GM21786 (cell line): Measurements from ENCODE around the gene MTHFR.

Experiments
- ATAC-seq: cut with Tn5 transposase; IDR thresholded peaks from one replicate; pipeline ENCODE4 v1.9.1; 2021; ENCODE audit not compliant: unreplicated experiment

MTHFR gene

DNA sequence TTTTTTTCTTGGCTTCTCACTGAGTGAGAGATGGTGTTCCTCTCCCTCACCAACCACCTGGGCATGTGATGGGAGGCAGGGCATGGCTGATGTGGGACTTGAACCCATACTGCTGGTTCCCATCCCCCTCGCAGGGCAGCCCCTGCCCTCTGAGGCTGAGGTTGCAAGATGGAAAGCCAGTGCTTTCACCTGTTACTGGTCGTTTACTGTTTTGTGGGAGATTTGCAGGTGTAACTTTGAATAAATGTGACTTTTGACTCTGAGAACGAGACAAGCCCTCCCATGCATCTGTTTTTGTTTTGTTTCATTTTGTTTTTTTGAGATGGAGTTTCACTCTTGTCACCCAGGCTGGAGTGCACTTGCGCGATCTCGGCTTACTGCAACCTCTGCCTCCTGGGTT lies 22.2 kb downstream of the MTHFR start:
- no peak for ATAC-seq

DNA sequence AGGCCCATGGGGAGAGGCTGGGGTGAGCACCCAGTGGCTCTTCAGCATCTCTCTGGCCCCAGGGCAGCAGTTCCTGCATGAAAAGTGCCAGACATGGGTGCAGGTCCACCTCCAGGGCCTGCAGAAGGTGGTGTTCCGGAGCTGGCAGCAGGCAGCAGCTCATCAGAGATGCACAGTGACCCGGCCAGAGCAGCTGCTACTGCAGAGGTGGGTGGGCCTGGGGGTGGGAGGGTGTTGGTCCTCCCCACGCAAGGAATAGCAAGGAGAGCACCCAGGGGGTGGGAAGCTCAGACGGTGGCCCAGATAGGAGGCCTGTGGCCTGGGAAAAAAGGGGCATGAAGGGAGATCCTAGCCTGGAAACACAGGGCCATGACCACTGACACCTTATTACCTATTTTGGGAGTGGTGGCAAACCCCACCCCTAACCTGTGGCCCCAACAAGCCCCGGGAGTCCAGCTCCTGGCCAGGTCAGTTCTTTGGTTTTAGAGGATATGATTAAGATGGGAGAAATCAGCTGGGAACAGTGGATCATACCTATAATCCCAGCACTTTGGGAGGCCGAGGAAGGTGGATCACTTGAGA lies 23.5 kb downstream of the MTHFR start:
- ATAC-seq = no peak

DNA sequence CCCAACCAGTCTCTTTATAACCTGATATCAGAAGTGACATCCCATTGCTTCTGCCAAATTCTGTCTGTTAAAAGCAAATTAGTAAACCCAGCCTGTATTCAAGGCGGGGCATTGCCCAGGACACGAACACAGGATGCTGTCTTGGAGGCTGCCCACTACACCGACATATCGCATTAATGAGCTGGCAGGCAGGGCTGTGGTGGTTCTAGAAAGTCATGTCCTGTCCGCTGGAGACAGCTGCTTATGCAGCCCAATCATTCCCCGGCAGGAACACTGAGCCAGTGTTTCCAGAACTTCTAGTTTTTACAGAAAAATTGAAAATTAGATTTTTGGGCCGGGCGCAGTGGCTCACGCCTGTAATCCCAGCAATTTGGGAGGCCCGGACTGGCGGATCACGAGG lies 24.5 kb downstream of the MTHFR start:
- no peak for ATAC-seq

DNA sequence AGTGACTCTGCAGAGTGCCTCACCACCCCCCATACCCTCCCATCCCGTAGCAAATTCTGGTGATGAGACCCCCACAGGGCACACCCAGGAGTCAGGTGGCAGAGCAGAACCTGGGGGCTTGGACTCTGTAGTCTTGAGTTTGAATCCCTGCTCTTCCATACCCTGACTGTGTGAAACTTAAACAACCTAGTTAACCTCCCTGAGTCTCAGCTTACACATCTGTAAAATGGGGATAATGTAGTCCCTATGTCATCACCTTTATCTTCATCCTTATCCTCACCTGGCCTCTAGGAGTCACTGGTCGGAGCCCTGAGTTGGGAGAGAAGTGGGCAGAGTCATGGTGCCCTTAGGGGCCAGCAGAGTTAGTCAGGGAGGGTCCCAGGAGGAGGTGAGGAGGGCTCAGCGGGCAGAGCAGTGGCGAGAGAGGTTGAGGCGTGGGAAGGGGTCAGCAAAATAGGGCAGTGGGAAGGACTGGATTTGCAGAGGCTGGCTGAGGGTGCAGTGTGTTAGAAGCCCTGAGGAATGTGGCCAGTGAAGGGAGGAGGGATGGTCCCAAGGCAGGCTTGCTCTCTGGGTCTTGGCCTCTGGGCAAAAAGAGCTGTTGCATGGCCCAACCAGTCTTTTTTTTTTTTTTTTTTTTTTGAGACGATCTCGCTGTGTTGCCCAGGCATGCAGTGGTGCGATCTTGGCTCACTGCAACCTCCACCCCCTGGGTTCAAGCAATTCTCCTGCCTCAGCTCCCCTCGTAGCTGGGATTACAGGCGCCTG lies 25.2 kb downstream of the MTHFR start:
- ATAC-seq = no peak

DNA sequence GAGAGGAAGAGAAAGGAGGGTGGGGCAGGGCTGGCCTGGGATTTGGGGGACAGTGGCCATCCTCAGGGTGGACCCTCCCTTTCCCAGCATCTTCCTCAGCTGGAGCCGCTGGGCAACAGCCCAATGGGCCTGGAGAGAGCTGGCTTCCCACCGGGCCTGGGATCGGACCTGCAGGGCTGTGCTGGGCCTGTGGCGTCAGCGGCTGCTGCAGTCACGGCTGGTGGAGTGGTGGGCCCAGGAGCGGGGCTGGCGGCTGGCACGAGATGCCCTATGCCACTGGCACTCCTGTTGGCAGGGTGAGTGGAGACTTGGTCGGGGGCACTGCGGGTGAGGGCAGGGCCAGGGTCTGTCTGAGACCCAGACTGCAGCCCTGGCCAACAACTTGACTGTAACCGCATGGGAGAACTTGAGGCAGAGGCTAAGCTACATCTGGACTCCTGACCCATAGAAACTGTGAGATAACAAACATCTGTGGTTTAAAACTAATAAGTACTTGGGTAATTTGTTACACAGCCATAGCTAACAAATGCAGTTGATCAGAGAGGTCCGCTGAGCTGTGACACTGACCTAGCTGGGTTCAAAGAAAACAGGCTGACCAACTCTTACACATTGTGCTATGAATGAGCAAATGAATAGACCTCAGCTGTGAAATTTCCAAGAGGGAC lies 25.9 kb downstream of the MTHFR start:
- ATAC-seq = no peak

DNA sequence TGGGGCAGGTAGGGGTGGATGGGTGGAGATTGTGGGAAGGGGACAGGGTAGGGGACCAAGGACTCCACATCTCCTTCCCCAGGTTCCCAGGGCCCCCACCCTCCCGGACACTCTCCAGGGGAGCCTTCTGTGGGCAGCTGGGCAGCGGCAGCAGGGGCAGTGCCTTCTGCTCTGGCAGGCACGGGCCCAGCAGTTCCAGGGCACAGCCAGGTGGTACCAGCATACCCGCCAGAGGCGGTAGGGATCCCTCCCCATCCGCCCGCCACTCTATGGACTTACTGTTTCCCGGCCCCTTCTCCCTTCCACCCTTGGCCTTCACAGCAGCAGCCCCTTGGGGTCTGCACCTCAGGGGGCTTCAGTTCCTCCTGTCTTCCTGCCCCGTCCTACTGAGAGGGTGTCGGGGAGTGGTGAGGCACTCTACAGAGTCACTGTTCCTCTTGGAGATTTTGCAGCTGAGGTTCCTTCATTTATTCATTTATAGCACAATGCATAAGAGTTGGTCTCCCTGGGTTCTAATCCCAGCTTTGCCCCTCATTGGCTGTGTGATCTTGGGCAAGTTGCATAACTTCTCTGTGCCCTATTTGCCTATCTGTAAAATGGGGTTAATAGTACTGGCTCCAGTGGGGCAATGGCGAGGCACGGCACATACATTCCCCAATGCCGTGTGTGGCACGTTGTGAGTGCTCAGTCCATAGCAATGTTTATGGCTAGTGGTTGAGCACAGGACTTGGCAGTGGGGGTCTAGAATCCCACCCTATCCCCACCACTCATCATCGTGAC lies 26.7 kb downstream of the MTHFR start:
- no peak for ATAC-seq

DNA sequence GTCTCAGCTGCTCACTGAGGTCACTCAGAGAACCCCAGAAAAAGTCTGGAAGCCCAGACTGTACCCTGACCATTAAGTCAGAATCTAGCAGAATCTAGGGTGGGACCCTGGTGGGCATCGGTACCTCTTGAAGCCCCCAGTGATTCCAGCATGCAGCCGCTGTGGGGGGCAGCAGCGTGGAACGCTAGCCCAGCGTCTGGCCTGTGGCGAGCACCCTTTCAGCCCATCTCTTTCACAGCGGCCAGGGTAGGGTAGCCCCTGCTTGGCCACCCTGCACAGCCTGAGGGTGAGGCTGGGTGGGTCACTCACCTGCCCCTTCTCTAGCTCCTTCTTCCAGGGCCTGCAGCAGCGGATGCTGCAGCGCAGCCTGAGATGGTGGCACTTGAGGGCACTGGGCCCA lies 27.4 kb downstream of the MTHFR start:
- no peak for ATAC-seq

DNA sequence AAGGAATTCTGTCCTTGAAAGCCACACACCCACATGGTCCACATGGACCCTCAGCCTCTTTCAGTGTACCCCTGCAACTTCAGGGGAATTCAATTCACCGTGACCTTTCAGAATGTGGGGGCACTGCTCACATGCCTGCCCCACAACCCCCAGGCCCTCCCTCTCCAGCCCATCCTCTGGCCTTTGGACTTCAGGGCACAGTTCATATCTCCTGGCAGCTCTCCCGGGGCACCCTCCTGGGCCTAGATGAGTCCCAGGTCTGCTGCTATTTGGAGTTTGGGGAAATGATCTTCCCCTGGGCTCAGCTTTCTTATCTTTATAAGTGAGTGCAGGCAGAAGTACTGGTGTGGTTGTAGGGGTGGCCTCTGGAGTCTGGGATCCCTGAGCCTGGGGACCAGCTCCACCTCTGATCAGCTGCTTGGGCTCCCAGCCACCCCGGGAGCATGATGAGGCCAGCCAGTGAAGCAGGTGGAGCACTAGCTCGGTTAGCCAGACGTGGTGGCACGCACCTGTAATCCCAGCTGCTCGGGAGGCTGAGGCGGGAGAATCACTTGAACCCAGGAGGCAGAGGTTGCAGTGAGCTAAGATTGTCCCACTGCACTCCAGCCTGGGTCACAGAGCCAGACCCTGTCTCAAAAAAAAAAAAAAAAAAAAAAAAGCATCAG lies 28.0 kb downstream of the MTHFR start:
- no peak for ATAC-seq

DNA sequence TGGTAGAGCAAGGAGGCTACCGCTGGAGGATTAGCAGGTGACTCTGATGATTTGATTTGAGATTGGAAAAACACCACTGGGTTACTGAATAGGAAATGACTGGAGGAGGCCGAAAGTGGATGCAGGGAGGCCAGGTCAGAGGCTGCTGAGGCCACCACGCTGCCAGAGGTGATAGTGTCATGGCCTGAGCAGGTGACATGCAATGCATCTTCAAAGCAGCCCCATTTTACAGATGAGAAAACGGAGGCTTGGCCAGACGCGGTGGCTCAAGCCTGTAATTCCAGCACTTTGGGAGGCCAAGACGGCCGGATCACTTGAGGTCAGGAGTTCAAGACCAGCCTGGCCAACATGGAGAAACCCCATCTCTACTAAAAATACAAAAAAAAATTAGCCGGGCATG lies 31.0 kb downstream of the MTHFR start:
- no peak for ATAC-seq

DNA sequence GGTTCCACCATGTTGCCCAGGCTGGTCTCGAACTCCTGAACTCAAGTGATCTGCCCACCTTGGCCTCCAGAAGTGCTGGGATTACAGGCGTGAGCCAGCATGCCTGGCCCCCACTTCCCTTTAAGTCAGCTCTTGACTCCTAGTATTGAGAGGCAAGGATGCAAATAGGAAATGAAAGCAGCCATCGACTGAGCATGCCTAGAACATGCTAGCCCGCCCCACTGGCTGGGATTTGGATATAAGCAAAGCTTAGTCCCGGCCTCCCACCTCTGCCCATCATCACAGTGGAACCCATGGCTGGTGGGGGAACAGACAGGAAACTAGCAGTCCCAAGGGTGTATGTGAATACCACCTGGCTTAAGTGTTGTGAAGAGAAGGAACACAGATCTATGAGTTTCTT lies 33.3 kb downstream of the MTHFR start:
- ATAC-seq = no peak

DNA sequence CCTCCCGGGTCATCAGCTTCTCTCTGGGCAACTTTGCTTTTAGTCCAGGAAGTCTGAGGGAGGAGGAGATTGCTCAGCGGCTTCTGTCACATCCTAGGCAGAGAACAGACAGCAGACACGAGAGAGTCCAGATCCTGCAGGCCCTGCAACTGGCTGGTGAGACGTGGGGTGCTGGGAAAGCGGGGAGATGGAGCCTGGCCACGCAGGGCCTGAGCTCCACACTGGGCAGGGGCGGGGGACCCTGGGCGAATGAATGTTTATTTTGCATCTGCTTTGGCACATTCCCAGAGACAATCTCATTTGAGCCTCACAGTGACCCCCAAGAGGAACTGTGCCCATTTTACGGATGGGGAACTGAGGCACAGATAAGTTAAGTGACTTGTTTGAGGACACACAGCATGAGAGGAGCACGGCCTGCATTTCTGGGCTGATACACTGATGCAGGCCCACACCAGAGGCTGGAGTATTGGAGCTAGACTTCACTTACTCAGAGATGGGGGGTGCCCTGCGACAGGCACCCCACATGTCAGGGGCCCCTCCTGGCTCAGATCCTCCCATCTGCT lies 34.2 kb downstream of the MTHFR start:
- no peak for ATAC-seq

DNA sequence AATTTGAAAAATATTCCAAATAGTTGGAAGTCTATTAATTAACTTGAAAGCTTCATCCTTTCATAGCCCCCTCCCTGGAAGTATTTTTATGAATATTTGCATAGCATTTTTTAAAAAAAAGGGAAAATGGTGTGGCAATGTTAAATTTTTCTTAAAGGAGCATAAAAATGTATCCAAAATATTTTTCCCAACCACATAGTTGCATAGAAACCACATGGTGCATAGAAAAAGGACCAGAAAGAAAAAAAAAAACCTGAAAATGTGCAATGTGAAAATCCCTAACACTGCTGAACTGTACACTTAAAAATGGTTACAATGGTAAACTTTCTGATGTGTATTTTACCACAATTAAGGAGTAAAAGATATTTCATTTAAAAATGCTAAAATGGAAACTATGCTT lies 35.8 kb downstream of the MTHFR start:
- no peak for ATAC-seq

DNA sequence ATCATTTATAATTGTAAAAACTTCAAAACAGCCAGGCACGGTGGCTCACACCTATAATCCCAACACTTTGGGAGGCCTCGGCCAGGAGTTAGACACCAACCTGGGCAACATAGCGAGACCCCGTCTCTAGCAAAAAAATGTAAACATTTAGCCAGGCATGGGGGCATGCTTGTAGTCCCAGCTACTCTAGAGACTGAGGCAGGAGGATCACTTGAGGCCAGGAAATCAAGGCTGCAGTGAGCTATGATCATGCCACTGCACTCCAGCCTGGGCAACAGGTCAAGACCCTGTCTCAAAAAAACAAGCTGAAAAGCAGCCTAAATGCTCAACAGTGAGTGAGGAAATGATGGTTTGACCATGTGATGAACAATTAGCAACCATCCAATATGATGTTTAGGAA lies 36.5 kb downstream of the MTHFR start:
- no peak for ATAC-seq

DNA sequence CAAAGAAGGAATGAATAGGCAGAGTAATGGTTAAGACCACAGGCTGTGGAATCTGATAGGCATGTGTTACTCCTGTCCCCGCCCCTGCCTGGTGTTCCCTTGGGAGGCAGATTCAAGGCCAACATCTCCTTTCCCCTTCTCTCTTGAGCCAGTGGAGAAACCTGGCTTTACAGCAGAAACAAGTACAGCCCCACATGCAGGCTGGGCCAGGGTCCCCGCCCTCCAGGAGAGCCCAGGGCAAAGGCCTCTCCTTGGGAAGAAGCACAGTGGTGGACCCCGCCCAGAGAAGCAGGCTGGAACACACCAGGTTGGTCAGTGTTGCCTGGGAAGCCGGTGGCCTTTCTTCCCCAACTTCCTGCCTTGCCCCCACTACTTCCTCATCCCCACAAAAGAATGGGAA lies 36.9 kb downstream of the MTHFR start:
- ATAC-seq = no peak

DNA sequence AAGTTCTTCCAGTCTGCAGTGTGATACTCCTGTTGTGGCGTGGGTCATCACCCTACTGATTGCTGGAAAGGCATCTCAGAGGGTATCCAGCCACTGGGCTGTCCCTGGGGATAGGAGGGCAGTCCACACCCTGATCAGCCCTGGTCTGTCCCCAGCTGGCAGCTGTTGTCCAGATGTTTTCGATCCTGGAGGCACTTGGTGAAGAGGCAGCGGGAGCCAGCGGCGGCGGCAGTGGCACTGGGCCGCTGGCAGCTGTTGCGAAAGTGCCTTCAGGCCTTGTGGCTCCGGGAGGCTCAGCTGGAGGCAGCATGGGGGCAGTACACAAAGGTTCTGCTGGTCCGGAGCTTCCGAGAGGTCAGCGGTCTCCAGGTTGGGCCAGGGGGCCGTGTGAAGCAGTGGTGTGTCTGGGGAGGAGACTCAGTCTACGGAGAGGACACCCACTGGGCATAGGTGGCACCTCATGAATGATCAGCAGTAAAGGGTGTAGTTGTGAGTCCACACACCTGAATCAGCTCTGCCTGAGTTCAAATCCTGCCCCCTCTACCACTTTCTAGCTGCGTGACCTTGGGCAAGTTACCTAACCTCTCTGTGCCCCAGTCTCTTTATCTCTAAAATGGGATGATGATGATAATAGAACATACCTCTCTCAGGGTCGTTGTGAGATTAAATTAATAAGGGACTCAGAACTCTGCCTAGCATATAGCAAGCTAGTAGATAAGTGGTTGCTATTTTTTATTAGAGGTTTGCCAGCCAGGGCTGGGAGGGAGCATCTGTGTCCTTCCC lies 37.7 kb downstream of the MTHFR start:
- ATAC-seq = no peak

DNA sequence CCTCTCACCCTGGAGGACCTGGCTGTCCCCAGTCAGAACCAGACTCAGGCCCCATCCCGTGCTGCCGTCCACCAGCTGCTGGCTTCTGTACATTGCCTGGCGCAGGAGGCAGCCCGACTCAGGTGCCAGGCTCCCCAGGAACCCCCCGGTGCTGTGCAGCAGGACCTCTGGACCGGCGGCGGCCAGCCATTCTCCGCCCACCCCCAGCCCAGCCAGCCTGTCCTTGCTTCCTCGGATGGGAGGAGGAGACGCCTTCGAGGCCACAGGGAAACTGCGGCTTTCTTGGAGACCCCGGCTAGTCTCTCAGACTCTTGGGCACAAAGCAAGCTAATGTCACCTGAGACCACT lies 39.4 kb downstream of the MTHFR start:
- no peak for ATAC-seq

DNA sequence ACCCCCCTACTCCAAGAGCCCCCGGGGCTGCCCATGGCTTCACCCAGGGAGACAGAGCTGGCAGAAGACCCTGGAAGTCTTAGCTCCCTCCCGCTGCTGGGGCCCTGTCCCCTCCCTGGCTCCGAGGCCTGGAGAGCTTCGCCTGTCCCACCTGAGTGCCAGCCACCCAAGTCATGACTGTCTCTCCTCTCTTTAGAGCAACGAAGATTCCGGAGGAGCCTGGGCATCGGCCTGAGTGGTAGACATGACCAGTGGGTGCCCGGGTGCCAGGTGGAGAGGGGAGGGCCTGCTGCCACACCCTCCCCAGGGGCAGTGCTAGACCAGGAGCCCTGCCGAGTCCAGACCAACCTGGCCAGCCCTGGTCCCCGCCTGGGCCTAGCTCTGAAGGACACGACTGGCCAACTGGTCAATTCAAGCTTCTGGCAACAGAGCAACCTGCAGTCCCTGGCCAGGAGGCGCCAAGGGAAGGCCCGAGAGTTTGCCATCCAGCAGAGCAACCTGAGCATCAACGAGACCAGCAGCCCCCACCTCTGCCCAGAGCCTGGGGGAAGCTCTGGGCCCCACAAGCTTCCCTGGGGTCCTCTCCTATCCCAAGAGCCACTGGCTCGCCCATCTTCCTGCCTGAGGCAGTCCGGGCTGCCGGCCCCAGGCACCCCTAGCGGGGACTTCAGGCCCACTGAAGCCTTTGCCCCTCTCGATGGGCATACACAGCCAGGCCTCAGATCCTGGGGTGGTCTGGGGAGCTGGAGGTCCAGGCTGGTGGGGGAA lies 39.9 kb downstream of the MTHFR start:
- no peak for ATAC-seq

DNA sequence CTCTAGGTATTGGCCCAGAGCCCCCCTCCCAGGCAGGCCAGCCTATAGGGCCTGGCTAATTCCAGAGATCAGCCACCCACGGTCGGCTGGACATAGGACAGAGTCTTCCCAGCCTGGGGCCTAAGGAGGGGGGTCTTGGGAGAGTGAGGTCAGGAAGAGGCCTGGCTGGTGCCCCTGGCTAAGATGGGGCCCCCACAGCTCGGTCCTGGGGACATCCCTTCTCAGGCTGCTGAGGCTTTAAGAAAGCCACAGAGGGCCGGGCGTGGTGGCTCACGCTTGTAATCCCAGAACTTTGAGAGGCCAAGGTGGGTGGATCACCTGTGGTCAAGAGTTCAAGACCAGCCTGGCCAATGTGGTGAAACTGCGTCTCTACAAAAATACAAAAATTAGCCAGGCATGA lies 41.2 kb downstream of the MTHFR start:
- ATAC-seq = no peak

DNA sequence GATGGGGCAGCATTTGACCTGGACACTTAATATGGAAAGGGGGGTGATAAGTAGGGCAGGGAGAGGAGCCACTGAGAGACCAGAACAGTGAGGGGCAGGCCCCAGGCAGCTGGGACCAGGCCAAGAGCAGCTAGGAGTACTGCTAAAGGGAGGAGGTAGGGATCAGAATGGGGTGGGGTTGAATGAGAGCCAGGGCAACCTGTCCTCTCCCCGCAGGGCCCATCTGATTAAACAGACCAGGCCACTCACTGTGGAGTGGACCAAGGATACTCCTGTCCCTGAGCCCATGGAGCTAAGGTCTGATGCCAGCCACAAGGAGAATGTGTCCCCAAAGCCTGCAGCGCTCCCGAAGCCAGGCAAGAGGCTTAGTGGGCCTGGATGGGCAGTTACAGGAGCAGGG lies 41.6 kb downstream of the MTHFR start:
- ATAC-seq = no peak
